HG02759 (cell line): ENCODE results near the gene GOLGA8A.
"Not testable (repeated sequence)": the region's sequence is repeated elsewhere in the genome, so short reads cannot be mapped to it uniquely, and the experiment has no call there.

ENCODE experiments used
- ATAC-seq: cut with Tn5 transposase; IDR thresholded peaks from one replicate; pipeline ENCODE4 v1.9.1; 2021; ENCODE audit warnings: mild to moderate bottlenecking, moderate library complexity; ENCODE audit not compliant: unreplicated experiment

Gene GOLGA8A

GRCh38 chr15:34418435-34418834 is 19.2 kb downstream of the GOLGA8A start:
- ATAC-seq: not testable (repeated sequence)

DNA sequence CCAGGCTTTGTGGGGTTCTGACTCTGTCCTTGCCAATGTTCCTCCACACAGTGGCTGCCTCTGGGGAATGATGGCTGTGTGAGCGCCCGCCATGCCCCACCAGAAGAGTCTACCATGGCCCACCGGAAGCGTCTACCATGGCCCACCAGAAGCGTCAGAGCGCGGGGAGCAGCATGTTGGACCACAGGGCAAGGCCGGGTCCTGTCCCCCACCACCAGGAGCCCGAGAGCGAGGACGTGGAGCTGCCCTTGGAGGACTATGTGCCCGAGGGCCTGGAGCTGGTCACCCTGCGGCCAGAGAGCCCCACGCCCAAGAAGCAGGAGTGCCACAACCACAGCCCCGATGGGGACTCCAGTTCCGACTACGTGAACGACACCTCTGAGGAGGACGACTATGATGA is 28.1 kb downstream of the GOLGA8A start:
- ATAC-seq: not testable (repeated sequence)

DNA sequence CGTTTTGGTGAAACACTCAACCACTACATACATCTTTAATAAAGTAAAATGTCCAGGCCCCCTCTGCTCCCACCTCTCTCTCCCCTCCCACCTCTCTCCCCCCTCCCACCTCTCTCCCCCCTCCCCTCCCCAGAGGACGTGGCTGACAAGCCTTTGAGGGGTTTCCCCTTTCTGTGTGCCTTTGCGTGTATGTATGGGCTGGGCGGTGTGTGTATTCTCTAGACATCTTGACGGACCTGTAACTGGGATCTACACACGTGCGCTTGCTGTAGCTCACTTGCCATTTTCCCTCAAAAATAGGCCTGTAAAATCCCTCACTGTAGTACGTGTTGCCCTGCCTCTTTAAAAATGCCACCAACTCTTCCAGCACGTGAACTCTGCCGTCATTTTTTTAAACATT is 28.6 kb downstream of the GOLGA8A start:
- ATAC-seq: not testable (repeated sequence)

GRCh38 chr15:34403899-34404298 is 33.7 kb downstream of the GOLGA8A start:
- ATAC-seq: not testable (repeated sequence)

GRCh38 chr15:34403160-34403598 is 34.4 kb downstream of the GOLGA8A start:
- not testable (repeated sequence) for ATAC-seq

- not testable (repeated sequence) for ATAC-seq
These were observed 39.9 kb downstream of the GOLGA8A start for GRCh38 chr15:34397637-34398259.

DNA sequence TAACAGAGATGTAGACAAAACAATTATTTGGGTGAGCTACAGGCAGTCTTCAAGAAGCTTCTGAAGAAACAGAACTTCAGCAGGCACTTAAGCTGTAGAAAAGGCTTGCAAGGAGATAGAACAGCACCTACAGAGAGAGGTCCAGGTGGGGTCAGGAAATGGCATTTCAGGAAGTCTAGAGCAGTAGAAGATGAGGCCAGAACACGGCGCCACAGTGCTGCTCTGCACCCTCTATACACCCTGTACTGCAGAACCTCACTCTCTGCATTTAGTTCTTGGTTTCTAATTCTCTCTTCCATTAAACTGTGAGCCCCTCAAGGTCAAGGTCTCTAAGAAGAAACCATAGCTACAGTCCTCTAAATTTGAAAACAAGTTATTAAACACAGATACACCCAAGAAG is 44.6 kb downstream of the GOLGA8A start:
- not testable (repeated sequence) for ATAC-seq

DNA sequence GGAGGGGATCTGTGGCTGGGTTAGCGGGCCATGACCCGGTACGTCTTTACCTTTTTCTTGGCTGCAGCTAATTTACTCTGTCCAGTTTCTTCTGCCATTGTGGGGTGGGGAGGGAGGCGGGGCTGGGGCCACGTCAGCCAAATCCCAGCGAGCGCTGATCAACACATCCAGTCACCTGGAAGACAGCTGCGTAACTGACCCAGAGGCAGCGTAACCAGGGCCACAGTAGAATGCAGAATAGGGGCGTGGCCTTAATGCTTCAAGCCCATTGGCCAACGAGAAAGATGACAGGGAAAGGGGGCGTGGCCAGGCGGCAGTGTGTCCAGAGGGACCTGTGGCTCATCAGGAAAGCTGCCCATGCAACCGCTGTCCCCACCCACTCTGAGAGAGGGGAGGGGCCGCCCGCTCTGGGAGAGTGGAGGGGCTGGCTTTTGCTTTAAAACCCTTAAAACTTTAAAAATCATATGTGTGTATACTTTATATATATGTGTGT is 48.0 kb downstream of the GOLGA8A start:
- not testable (repeated sequence) for ATAC-seq
